ENCODE results near the gene IGFBP2.

Gene IGFBP2

GRCh38 chr2:216651351-216651881 lies 18.2 kb downstream of the IGFBP2 start:
- POLR2A ChIA-PET, result no interaction called here
- no peak for DNase-seq (ENCODE audit: extremely low spot score)
- CTCF ChIA-PET, result interaction anchor here (0.6 to 1.0 kb wide), 4 partner anchors 16 to 622 kb away, joined by 3 to 5 read pairs (median 4); no protein-coding TSS in a partner anchor
- TF ChIP-seq FOXM1 (IDR thresholded peaks at IDR 0.05; ENCODE audit: borderline replicate concordance), result no peak
- TF ChIP-seq, protein P1, sequence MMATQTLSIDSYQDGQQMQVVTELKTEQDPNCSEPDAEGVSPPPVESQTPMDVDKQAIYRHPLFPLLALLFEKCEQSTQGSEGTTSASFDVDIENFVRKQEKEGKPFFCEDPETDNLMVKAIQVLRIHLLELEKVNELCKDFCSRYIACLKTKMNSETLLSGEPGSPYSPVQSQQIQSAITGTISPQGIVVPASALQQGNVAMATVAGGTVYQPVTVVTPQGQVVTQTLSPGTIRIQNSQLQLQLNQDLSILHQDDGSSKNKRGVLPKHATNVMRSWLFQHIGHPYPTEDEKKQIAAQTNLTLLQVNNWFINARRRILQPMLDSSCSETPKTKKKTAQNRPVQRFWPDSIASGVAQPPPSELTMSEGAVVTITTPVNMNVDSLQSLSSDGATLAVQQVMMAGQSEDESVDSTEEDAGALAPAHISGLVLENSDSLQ (IDR thresholded peaks at IDR 0.05), result no peak

GRCh38 chr2:216652566-216652965 lies 19.3 kb downstream of the IGFBP2 start:
- TF ChIP-seq L3MBTL2 (conservative IDR thresholded peaks at IDR 0.05), result no peak
- no peak for TF ChIP-seq CTBP1 (IDR thresholded peaks at IDR 0.05; ENCODE audit: borderline replicate concordance)
- no peak for TF ChIP-seq TARDBP (IDR thresholded peaks at IDR 0.05)
- TF ChIP-seq BHLHE40 (IDR thresholded peaks at IDR 0.05; ENCODE audit: borderline replicate concordance), result no peak
- no peak for TF ChIP-seq FOXA1 (IDR thresholded peaks at IDR 0.05)
- no peak for TF ChIP-seq NFRKB (IDR thresholded peaks at IDR 0.05)
- TF ChIP-seq ARNT (IDR thresholded peaks at IDR 0.05), result no peak
- no peak for TF ChIP-seq LEF1 (IDR thresholded peaks at IDR 0.05; ENCODE audit: borderline replicate concordance)
- no peak for TF ChIP-seq ELF4 (IDR thresholded peaks at IDR 0.05)
- TF ChIP-seq, protein P1 (IDR thresholded peaks at IDR 0.05), result no peak
- TF ChIP-seq SP1 (IDR thresholded peaks at IDR 0.05), result no peak
- TF ChIP-seq ZNF384 (IDR thresholded peaks at IDR 0.05), result no peak
- TF ChIP-seq FOXK2 (IDR thresholded peaks at IDR 0.05), result no peak
- no peak for TF ChIP-seq SUZ12 (IDR thresholded peaks at IDR 0.05)
- TF ChIP-seq FOXM1 (IDR thresholded peaks at IDR 0.05; ENCODE audit: borderline replicate concordance), result no peak
- no peak for TF ChIP-seq HDGF (IDR thresholded peaks at IDR 0.05; ENCODE audit: borderline replicate concordance)
- DNase-seq (ENCODE audit: extremely low spot score), result no peak
- ChIA-PET CTCF (no interaction called here), POLR2A (no interaction called here)

DNA sequence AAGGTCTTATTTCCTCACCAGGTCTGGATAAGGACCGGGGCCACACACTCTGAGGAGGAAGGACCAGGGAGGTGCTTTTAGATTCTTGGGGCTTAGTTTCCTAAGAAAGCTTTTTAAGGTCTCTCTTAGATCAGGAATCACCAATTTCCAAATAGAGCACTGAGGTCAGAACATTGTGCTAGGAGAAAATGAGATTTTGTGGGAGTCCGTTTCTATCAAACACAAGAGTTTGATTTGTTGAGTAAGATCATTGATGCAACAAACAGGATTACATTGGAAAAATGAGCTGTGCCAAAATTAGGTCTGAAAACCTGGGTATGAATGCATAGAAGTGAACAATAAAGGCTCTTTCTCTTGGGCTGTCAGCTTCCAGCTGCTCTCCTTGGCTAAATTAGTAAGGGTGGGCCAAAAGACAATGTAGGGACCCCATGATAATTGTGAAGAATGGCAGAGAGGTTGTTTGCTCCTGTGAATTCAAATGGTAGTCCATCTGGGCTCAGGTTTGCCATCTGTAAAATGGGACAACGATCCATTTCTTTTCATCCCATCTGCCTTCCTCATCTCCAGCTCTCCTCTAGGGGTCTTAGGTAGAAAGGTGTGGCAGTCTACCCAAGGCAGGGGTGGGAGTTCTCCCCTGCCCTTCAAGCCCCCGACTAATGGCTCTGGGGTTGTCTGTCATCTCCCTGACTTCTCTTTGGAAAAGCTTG lies 20.0 kb downstream of the IGFBP2 start:
- POLR2A ChIA-PET, result no interaction called here
- no peak for TF ChIP-seq TARDBP (IDR thresholded peaks at IDR 0.05)
- no peak for TF ChIP-seq SUZ12 (IDR thresholded peaks at IDR 0.05)
- no peak for TF ChIP-seq LEF1 (IDR thresholded peaks at IDR 0.05; ENCODE audit: borderline replicate concordance)
- TF ChIP-seq, protein P1 (IDR thresholded peaks at IDR 0.05), result no peak
- TF ChIP-seq SP1 (IDR thresholded peaks at IDR 0.05), result no peak
- no peak for TF ChIP-seq ELF4 (IDR thresholded peaks at IDR 0.05)
- no peak for TF ChIP-seq L3MBTL2 (conservative IDR thresholded peaks at IDR 0.05)
- no peak for TF ChIP-seq FOXM1 (IDR thresholded peaks at IDR 0.05; ENCODE audit: borderline replicate concordance)
- TF ChIP-seq NFRKB (IDR thresholded peaks at IDR 0.05), result no peak
- TF ChIP-seq FOXK2 (IDR thresholded peaks at IDR 0.05), result no peak
- no peak for TF ChIP-seq BHLHE40 (IDR thresholded peaks at IDR 0.05; ENCODE audit: borderline replicate concordance)
- no peak for TF ChIP-seq HDGF (IDR thresholded peaks at IDR 0.05; ENCODE audit: borderline replicate concordance)
- no peak for TF ChIP-seq ZNF384 (IDR thresholded peaks at IDR 0.05)
- no peak for TF ChIP-seq CTBP1 (IDR thresholded peaks at IDR 0.05; ENCODE audit: borderline replicate concordance)
- no peak for TF ChIP-seq FOXA1 (IDR thresholded peaks at IDR 0.05)
- CTCF ChIA-PET, result no interaction called here

DNA sequence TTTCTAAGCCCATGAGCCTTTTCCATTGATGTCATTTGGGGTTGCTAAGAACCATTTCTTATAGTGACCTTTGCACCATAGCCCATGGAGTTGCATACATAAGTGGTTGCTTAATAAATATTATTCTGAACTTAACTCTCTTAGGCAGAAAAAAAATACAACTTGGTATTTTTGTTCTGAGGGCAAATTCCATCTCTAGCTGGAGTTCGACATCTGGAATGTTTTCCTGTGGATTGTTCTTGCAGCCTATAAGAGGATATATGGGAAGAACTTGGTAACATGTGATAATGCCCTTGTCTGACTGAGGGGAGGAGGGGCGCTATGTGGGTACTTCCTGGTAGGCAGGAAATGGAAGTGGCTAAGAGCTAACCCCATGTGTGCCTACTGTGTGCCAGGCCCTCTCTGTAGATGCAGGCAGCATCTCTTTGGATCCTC lies 20.7 kb downstream of the IGFBP2 start:
- POLR2A ChIA-PET, result no interaction called here
- CTCF ChIA-PET, result interaction anchor here (0.7 kb wide), 1 partner anchor 136 kb away, joined by 3 read pairs; no protein-coding TSS in a partner anchor
- TF ChIP-seq BHLHE40 (IDR thresholded peaks at IDR 0.05; ENCODE audit: borderline replicate concordance), result no peak
- TF ChIP-seq ARNT (IDR thresholded peaks at IDR 0.05), result no peak
- TF ChIP-seq FOXK2 (IDR thresholded peaks at IDR 0.05), result no peak
- TF ChIP-seq SUZ12 (IDR thresholded peaks at IDR 0.05), result no peak
- no peak for TF ChIP-seq L3MBTL2 (conservative IDR thresholded peaks at IDR 0.05)
- no peak for TF ChIP-seq ELF4 (IDR thresholded peaks at IDR 0.05)
- no peak for TF ChIP-seq CTBP1 (IDR thresholded peaks at IDR 0.05; ENCODE audit: borderline replicate concordance)
- no peak for TF ChIP-seq TARDBP (IDR thresholded peaks at IDR 0.05)
- no peak for TF ChIP-seq NFRKB (IDR thresholded peaks at IDR 0.05)
- no peak for TF ChIP-seq HDGF (IDR thresholded peaks at IDR 0.05; ENCODE audit: borderline replicate concordance)
- no peak for TF ChIP-seq FOXM1 (IDR thresholded peaks at IDR 0.05; ENCODE audit: borderline replicate concordance)
- no peak for TF ChIP-seq LEF1 (IDR thresholded peaks at IDR 0.05; ENCODE audit: borderline replicate concordance)
- TF ChIP-seq FOXA1 (IDR thresholded peaks at IDR 0.05), result no peak
- TF ChIP-seq, protein P1 (IDR thresholded peaks at IDR 0.05), result no peak
- no peak for TF ChIP-seq ZNF384 (IDR thresholded peaks at IDR 0.05)
- TF ChIP-seq SP1 (IDR thresholded peaks at IDR 0.05), result no peak
- DNase-seq (ENCODE audit: extremely low spot score), result no peak

More for the DNA sequence above, 20.0 kb downstream of the IGFBP2 start:
- DNase-seq (ENCODE audit: extremely low spot score), result no peak

DNA sequence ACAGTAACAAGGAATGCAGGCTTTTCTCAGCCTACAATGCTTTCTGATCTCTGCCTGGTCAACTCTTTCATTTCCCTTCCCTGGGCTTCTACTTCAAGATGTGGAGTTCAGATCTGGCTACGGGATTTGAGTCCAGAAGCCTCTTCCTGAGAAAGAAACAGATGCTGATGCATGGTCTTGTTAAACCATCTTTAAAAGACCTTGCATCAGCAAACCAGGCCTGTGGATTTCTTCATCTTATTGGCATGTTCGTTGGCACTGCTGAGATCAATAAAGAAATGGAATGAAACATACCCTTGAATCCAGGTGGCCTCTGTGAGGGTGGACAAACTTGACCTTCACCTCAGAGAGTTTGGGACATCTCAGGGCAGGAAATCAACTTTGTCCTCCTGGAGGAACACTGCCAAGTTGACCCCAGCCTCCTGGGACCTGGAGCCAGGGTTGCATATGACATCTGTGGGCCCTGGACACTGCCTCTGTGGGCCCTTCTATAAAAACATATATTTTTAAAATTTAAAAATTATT lies 21.4 kb downstream of the IGFBP2 start:
- ChIA-PET CTCF (interaction anchor here (0.7 kb wide), 1 partner anchor 137 kb away, joined by 3 read pairs; no protein-coding TSS in a partner anchor), POLR2A (no interaction called here)
- TF ChIP-seq ZNF384 (IDR thresholded peaks at IDR 0.05) (no peak), ARNT (IDR thresholded peaks at IDR 0.05) (no peak), HDGF (IDR thresholded peaks at IDR 0.05; ENCODE audit: borderline replicate concordance) (no peak), FOXA1 (IDR thresholded peaks at IDR 0.05) (no peak), FOXK2 (IDR thresholded peaks at IDR 0.05) (no peak), L3MBTL2 (conservative IDR thresholded peaks at IDR 0.05) (no peak), TARDBP (IDR thresholded peaks at IDR 0.05) (no peak), LEF1 (IDR thresholded peaks at IDR 0.05; ENCODE audit: borderline replicate concordance) (no peak), SUZ12 (IDR thresholded peaks at IDR 0.05) (no peak), ELF4 (IDR thresholded peaks at IDR 0.05) (no peak), FOXM1 (IDR thresholded peaks at IDR 0.05; ENCODE audit: borderline replicate concordance) (no peak), CTBP1 (IDR thresholded peaks at IDR 0.05; ENCODE audit: borderline replicate concordance) (no peak), BHLHE40 (IDR thresholded peaks at IDR 0.05; ENCODE audit: borderline replicate concordance) (no peak), SP1 (IDR thresholded peaks at IDR 0.05) (no peak)
- TF ChIP-seq, protein P1 (IDR thresholded peaks at IDR 0.05), result no peak
- DNase-seq (ENCODE audit: extremely low spot score), result no peak

Data from HEK293T (cell line).